ENCODE data around the gene FKRP.

DNA sequence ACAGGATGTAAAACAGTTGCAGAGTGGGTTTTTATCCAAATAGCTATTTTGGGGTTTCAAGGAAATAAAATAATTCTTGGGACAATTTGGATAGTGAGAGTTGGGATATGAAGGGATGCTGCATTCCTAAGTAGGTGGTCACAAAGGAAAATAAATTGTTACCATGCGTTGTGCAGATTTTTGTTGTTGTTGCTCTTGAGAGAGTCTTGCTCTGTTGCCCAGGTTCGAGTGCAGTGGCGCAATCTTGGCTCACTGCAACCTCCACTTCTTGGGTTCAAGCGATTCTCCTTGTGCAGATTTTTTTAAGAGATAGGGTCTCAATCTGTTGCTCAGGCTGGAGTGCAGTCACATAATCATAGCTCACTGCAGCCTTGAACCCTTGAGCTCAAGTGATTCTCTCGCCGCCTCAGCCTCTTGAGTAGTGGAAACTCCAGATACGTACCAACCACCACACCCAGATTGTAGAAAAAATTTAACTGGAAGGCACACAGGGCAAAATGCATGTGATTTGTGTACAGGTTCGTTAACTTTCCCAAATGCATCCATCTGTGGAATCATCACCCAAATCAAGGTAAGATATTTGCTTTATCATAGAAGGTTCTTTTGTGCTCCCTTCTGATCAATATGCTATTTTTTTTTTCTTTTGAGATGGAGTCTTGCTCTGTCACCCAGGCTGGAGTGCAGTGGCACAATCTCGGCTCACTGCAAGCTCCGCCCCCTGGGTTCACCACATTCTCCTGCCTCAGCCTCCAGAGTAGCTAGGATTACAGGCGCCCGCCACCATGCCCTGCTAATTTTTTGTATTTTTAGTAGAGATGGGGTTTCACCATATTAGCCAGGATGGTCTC, 26.5 kb downstream of the FKRP start:
- TF ChIP-seq, protein P1, sequence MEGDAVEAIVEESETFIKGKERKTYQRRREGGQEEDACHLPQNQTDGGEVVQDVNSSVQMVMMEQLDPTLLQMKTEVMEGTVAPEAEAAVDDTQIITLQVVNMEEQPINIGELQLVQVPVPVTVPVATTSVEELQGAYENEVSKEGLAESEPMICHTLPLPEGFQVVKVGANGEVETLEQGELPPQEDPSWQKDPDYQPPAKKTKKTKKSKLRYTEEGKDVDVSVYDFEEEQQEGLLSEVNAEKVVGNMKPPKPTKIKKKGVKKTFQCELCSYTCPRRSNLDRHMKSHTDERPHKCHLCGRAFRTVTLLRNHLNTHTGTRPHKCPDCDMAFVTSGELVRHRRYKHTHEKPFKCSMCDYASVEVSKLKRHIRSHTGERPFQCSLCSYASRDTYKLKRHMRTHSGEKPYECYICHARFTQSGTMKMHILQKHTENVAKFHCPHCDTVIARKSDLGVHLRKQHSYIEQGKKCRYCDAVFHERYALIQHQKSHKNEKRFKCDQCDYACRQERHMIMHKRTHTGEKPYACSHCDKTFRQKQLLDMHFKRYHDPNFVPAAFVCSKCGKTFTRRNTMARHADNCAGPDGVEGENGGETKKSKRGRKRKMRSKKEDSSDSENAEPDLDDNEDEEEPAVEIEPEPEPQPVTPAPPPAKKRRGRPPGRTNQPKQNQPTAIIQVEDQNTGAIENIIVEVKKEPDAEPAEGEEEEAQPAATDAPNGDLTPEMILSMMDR (optimal IDR thresholded peaks at IDR 0.05 in 1 of 3, IDR thresholded peaks at IDR 0.05 in 1 of 3, conservative IDR thresholded peaks at IDR 0.05 in 1 of 3; ENCODE audit: extremely low read depth in 1 of 3, insufficient read depth in 2 of 3, low read length in 3 of 3), result no peak
- TF ChIP-seq EZH2 (IDR thresholded peaks at IDR 0.05; ENCODE audit: low read length), result no peak
